HAP-1 (cell line): Measurements from ENCODE around the gene ASCL4.

Experiments
- DNase-seq, 2 experiments: peaks; one replicate each; pipeline ENCODE4 v3.0.0-alpha.2; 2016 to 2020; ENCODE audit warnings: low spot score in 2 of 2
- H3K27me3 ChIP-seq: fragments of 250-450 bp; sonication (Bioruptor Pico); 2 replicates; pipeline ENCODE4 v1.5.1; 2020; ENCODE audit warnings: low read depth, mild to moderate bottlenecking, moderate library complexity
- H3K36me3 ChIP-seq: fragments of 250-450 bp; sonication (Bioruptor Pico); replicated peaks from 2 replicates; pipeline ENCODE4 v1.5.1; 2020; ENCODE audit warnings: mild to moderate bottlenecking
- H3K4me1 ChIP-seq: fragments of 250-450 bp; sonication (Bioruptor Pico); 2 replicates; pipeline ENCODE4 v1.5.1; 2020; ENCODE audit warnings: mild to moderate bottlenecking
- H3K4me3 ChIP-seq: fragments of 250-450 bp; sonication (Bioruptor Pico); 2 replicates; pipeline ENCODE4 v1.5.1; 2020; ENCODE audit warnings: mild to moderate bottlenecking, moderate library complexity
- H3K9me3 ChIP-seq: fragments of 250-450 bp; sonication (Bioruptor Pico); 2 replicates; pipeline ENCODE4 v1.5.1; 2020; ENCODE audit warnings: mild to moderate bottlenecking, moderate library complexity
- in situ Hi-C: fragments of 300-500 bp; cut with MboI; formaldehyde crosslinking; loops from 3 replicates; pipeline ENCODE4 v1.14.3; 2020; ENCODE audit warnings: low sequenced_read_pairs, inconsistent platforms, mixed read lengths

Gene ASCL4

GRCh38 chr12:107788281-107788680 is 13.8 kb downstream of the ASCL4 start:
- H3K27me3 ChIP-seq = no peaks in the 10 kb centered on the region; the same call in 1 of the 2 replicates
- no peaks in the 10 kb centered on the region for H3K9me3 ChIP-seq
- in situ Hi-C loops = no loop called here
- H3K4me1 ChIP-seq = no peaks in the 10 kb centered on the region
- no peak for DNase-seq
- no peaks in the 10 kb centered on the region for H3K36me3 ChIP-seq
- H3K4me3 ChIP-seq = no peak overlapping the region

GRCh38 chr12:107788690-107789458 is 14.4 kb downstream of the ASCL4 start:
- H3K4me1 ChIP-seq = no peaks in the 10 kb centered on the region
- in situ Hi-C loops = no loop called here
- H3K27me3 ChIP-seq = no peaks in the 10 kb centered on the region; the same call in 1 of the 2 replicates
- no peak overlapping the region for H3K4me3 ChIP-seq
- no peaks in the 10 kb centered on the region for H3K36me3 ChIP-seq
- H3K9me3 ChIP-seq = no peaks in the 10 kb centered on the region
- no peak for DNase-seq

DNA sequence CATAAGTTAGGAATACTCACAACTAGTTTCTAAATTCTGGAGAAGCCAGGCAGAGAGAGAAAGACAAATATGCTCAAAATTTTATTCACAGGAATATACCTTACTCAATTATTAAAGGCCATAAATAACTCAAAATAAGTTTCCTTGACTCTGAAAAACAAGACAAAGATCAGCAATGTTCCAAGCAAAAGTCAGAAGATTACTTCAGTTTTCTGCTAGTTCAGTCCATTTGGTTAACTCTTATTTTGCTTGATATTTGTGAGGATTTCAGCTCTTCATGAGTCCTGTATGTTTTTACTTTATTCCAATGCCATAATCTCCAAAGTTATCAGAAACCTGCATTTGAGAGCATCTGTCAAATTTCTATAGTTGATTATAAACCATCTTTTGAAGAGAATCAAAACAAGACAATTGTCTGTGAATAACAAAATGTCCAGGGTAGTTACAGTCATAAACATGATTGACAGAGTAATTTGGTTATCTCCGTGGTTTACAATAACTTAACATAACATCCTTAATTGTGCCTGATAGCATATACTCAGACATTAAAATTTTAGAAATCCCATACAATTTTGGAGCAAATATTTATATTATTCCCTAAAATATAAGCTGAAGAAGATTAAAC is 17.1 kb downstream of the ASCL4 start:
- Histone ChIP-seq H3K27me3 (peaks cover 6% of the 10 kb centered on the region; the same call in 1 of the 2 replicates), H3K36me3 (no peaks in the 10 kb centered on the region), H3K4me3 (no peak overlapping the region), H3K4me1 (no peaks in the 10 kb centered on the region), H3K9me3 (no peaks in the 10 kb centered on the region)
- DNase-seq = no peak
- in situ Hi-C loops = no loop called here

DNA sequence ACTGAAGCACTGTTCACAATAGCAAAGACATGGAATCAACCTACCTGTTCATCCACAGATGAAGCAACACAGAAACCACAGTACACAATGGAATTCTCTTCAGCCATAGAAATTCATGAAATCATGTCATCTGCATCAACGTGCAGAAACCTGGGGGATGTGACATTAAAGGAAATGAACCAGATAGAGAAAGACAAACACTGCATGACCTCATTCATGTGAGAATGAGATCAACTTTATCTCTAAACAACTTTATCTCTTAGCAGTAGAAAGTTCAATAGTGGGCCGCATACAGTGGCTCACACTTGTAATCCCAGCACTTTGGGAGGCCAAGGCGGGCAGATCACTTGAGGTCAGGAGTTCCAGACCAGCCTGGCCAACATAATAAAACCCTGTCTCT is 19.9 kb downstream of the ASCL4 start:
- no peak overlapping the region for H3K4me3 ChIP-seq
- DNase-seq = no peak
- no peaks in the 10 kb centered on the region for H3K4me1 ChIP-seq
- H3K27me3 ChIP-seq = peaks cover 6% of the 10 kb centered on the region; the same call in 1 of the 2 replicates
- in situ Hi-C loops = no loop called here
- H3K9me3 ChIP-seq = no peaks in the 10 kb centered on the region
- H3K36me3 ChIP-seq = no peaks in the 10 kb centered on the region

DNA sequence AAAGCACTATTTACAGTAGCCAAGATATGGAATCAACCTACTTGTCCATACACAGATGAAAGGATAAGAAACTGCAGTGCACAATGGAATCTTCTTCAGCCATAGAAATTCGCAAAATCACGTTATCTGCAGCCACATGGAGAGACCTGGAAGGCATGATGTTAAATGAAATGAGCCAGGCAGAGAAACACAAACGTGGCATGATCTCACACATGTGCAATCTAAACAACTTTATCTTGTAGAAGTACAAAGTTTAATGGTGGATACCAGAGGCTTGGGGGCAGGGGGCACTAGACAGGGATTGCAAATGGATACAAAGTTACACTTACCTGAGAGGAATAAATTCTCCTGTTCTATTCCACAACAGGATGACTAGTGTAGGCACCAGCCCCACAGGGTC is 24.1 kb downstream of the ASCL4 start:
- no peaks in the 10 kb centered on the region for H3K36me3 ChIP-seq
- no peak for DNase-seq
- H3K9me3 ChIP-seq = no peaks in the 10 kb centered on the region
- H3K4me3 ChIP-seq = no peak overlapping the region
- H3K27me3 ChIP-seq = peaks cover 6% of the 10 kb centered on the region; the same call in 1 of the 2 replicates
- H3K4me1 ChIP-seq = no peaks in the 10 kb centered on the region
- in situ Hi-C loops = no loop called here

DNA sequence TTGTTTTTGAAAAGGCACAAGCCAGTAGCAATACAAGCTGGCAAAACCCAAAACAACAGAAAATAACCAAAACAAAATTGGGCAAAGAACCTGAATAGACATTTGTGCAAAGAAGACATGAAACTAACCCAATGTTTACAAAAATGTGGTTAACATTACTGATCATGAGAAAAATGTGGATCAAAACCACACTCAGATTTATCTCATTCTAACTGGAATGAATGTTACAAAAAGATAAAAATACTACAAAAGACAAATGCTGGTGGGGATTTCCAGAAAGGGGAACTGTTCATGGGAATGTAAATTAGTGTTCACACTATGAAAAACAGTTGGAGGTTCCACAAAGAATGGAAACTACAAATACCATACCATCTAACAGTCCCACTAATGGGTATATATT is 26.6 kb downstream of the ASCL4 start:
- Histone ChIP-seq H3K27me3 (no peaks in the 10 kb centered on the region), H3K4me3 (no peak overlapping the region)
- in situ Hi-C loops = no loop called here

GRCh38 chr12:107803092-107803491 is 28.6 kb downstream of the ASCL4 start:
- no peak for DNase-seq
- in situ Hi-C loops = no loop called here
- H3K9me3 ChIP-seq = no peaks in the 10 kb centered on the region

More for the DNA sequence above, 26.6 kb downstream of the ASCL4 start:
- no peaks in the 10 kb centered on the region for H3K36me3 ChIP-seq
- no peaks in the 10 kb centered on the region for H3K4me1 ChIP-seq
- no peak for DNase-seq
- no peaks in the 10 kb centered on the region for H3K9me3 ChIP-seq

DNA sequence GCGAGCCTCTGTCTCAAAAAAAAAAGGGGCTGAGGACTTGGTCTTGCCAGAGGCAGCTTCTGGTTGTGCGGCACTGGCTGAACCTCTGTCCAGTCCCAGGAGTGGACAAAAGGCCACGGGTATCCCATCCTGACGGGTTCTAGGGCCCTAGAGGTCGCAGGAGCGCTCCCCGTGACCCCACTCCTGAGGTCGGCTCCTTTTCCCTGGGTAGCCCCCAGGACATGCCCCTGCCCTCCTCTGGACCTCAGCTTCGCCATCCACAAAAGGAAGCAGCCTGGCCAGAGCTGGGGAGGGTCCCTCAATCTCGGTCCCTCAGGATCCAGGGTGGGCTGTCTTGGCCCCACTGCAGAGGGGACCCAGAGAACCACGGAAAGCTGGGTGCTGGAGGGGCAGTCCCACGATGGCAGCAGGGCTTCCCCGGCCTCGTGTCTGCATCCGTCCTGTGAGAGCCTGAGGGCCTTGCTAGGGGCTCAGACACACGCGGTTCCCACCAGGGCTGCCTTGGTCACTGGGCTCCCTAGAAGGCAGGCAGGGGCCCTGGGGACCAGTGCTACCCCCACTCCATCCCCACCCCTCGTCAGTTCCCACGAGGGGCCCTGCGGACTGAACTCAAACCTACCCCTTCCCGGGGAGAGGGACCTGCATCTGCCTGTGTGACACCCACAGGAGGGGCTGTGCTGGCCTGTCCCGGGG is 31.1 kb downstream of the ASCL4 start:
- H3K27me3 ChIP-seq = no peaks in the 10 kb centered on the region
- DNase-seq = no peak
- in situ Hi-C loops = no loop called here
- no peak overlapping the region for H3K4me3 ChIP-seq
- no peaks in the 10 kb centered on the region for H3K36me3 ChIP-seq
- H3K4me1 ChIP-seq = no peaks in the 10 kb centered on the region
- no peaks in the 10 kb centered on the region for H3K9me3 ChIP-seq

More at GRCh38 chr12:107803092-107803491, 28.6 kb downstream of the ASCL4 start:
- no peaks in the 10 kb centered on the region for H3K27me3 ChIP-seq
- H3K4me1 ChIP-seq = no peaks in the 10 kb centered on the region
- H3K4me3 ChIP-seq = no peak overlapping the region
- H3K36me3 ChIP-seq = no peaks in the 10 kb centered on the region

DNA sequence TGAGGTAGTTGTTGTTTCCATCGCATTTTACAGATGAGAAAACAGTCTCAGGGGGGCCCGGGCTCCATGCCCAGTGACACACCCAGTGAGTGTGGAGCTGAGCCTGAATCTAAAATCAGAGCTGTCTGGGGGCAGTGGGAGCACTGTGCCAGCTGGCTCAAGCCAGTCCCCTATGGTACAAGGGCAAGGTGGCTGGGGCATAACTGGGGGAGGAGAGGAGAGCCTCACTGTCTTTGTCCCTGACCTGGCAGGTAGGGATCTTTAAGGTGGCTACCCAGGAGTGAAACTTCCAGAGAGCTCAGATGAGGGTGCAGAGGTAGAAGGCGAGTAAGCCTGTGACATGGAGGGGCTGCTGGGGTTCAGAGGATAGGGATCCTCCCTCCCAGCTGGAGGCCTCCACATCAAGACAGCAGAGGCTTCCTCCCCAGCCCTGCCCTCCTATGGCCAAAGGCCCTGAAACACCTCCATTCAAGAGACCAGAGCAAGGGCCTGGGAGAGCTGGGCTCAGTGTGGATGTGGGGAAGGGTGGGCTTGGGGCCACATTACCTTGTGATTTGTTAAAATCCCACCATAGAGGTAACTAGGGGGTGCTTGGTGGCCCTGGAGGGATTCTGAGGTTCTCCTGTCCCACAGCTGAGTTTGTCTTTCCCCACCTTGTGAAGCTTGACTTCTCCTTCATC is 33.1 kb downstream of the ASCL4 start:
- no peak for DNase-seq
- in situ Hi-C loops = no loop called here
- Histone ChIP-seq H3K4me3 (no peak overlapping the region), H3K27me3 (no peaks in the 10 kb centered on the region), H3K36me3 (no peaks in the 10 kb centered on the region), H3K4me1 (no peaks in the 10 kb centered on the region), H3K9me3 (no peaks in the 10 kb centered on the region)

GRCh38 chr12:107817250-107817649 is 42.7 kb downstream of the ASCL4 start:
- DNase-seq = no peak
- Histone ChIP-seq H3K4me1 (no peaks in the 10 kb centered on the region), H3K9me3 (no peaks in the 10 kb centered on the region), H3K36me3 (no peaks in the 10 kb centered on the region), H3K4me3 (no peak overlapping the region), H3K27me3 (no peaks in the 10 kb centered on the region)
- in situ Hi-C loops = no loop called here

GRCh38 chr12:107818984-107819383 is 44.5 kb downstream of the ASCL4 start:
- Histone ChIP-seq H3K4me3 (no peak overlapping the region), H3K36me3 (no peaks in the 10 kb centered on the region), H3K27me3 (no peaks in the 10 kb centered on the region), H3K4me1 (no peaks in the 10 kb centered on the region), H3K9me3 (no peaks in the 10 kb centered on the region)
- in situ Hi-C loops = no loop called here
- no peak for DNase-seq

GRCh38 chr12:107822356-107822755 is 47.9 kb downstream of the ASCL4 start:
- no peak for DNase-seq
- Histone ChIP-seq H3K27me3 (no peaks in the 10 kb centered on the region), H3K4me3 (no peak overlapping the region), H3K9me3 (no peaks in the 10 kb centered on the region), H3K4me1 (no peaks in the 10 kb centered on the region), H3K36me3 (no peaks in the 10 kb centered on the region)
- in situ Hi-C loops = no loop called here
